Naive B cell (primary cell): ENCODE results near the gene ALDH18A1. TPM values are rescaled to one million over a fixed set of nuclear protein-coding genes. Genes with fewer than 3 reads are reported as not detected.
A peak's percentile ranks its signal among the peaks of the same experiment; 100 is the strongest.
"Not testable (repeated sequence)": the region's sequence is repeated elsewhere in the genome, so short reads cannot be mapped to it uniquely, and the experiment has no call there.

Source experiments
- ATAC-seq, 2 donors: fragments of 150-1000 bp; cut with Tn5 transposase; 2 replicates each; pipeline ENCODE4 v1.10.0; 2021; ENCODE audit warnings: low read depth in 2 of 2, mild to moderate bottlenecking in 2 of 2, moderate library complexity in 2 of 2
- DNase-seq: peaks from one replicate; pipeline ENCODE4 v3.0.0; 2022
- H3K27ac Mint-ChIP-seq, 6 donors: one replicate each; pipeline ENCODE4 v1.8.0; 2020 to 2022; ENCODE audit warnings: mild to moderate bottlenecking in 6 of 6, mixed read lengths in 6 of 6, moderate library complexity in 5 of 6, inconsistent platforms in 2 of 6
- H3K27me3 Mint-ChIP-seq, 3 donors: one replicate each; pipeline ENCODE4 v1.8.0; 2021 to 2022; ENCODE audit warnings: mixed read lengths in 3 of 3, mild to moderate bottlenecking in 1 of 3
- H3K36me3 Mint-ChIP-seq, 2 donors: one replicate each; pipeline ENCODE4 v1.8.0; 2020 to 2022; ENCODE audit warnings: mixed read lengths in 2 of 2, inconsistent platforms in 1 of 2, mild to moderate bottlenecking in 1 of 2
- H3K4me1 Mint-ChIP-seq, 3 donors: one replicate each; pipeline ENCODE4 v1.8.0; 2020 to 2022; ENCODE audit warnings: mixed read lengths in 3 of 3, inconsistent platforms in 1 of 3, mild to moderate bottlenecking in 1 of 3, moderate library complexity in 1 of 3
- H3K4me3 Mint-ChIP-seq, 8 donors: one replicate each; pipeline ENCODE4 v1.8.0; 2020 to 2022; ENCODE audit warnings: mild to moderate bottlenecking in 8 of 8, mixed read lengths in 8 of 8, moderate library complexity in 8 of 8, inconsistent platforms in 2 of 8
- H3K9me3 Mint-ChIP-seq, 7 donors: one replicate each; pipeline ENCODE4 v1.8.0; 2020 to 2022; ENCODE audit warnings: mixed read lengths in 7 of 7, mild to moderate bottlenecking in 5 of 7, inconsistent platforms in 2 of 7, moderate library complexity in 1 of 7
- polyA plus RNA-seq, 6 donors: library from polyadenylated mRNA; unstranded; fragments of 300-500 nt; fragmentation: Illumina TruSeq; gene quantifications; one replicate each; pipeline ENCODE4 v1.2.3, GENCODE V29; 2021; ENCODE audit warnings: low read depth in 6 of 6

The ALDH18A1 gene
- polyA plus RNA-seq, 6 donors from 2014 or later = 32.7 to 61.8 (median 45.5) TPM

DNA sequence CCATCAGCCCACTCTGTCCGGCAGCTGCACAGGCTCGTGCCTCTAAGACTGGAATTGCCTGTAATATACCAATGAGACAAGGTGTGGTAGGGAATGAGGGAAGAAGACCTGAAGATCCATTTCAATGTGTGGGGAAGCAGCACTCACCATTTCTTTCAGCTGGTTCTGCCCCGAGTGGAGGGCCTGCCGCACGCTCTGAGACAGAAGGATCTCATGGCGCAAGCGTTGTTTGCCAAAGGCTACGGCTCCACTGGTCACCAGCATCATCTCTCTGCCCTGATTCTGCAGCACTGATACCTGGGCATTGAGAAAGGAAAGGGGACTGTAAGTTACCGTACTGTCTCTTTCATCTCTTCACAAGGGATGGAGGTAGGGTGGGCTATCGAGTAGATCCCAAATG lies 19.4 kb downstream of the ALDH18A1 start:
- no peaks in the 10 kb centered on the region for H3K4me1 Mint-ChIP-seq
- no peak overlapping the region for H3K4me3 Mint-ChIP-seq
- no peak overlapping the region for H3K27ac Mint-ChIP-seq
- no peaks in the 10 kb centered on the region for H3K27me3 Mint-ChIP-seq
- ATAC-seq = no peak
- DNase-seq = no peak
- H3K36me3 Mint-ChIP-seq = peaks cover 36 to 40% of the 10 kb centered on the region in 2 donors
- H3K9me3 Mint-ChIP-seq = no peaks in the 10 kb centered on the region

DNA sequence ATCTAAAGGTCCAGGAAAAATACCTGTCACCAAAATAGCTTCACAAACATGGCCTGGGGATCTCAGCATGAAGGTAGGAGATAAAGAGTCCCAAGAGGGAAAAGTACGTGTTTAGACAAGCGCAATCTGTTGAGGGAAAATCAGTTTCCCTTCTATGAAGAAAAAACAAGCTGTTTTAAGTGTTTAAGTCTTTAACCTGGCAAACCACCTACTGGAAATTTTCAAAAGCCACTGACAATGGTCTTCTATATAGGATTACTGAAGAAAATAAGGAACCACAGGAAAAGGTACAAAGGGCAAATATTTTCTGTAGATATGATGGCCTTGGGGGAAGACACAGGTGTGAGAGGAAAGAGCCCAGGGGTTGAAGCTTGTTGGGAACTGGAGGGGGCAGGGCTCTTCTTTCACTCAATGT lies 21.2 kb downstream of the ALDH18A1 start:
- Mint-ChIP-seq H3K36me3 (peaks cover 28 to 33% of the 10 kb centered on the region in 2 donors), H3K9me3 (no peaks in the 10 kb centered on the region), H3K27ac (peak overlapping the region in 1 of 6 donors; percentile 53), H3K4me1 (no peaks in the 10 kb centered on the region), H3K27me3 (no peaks in the 10 kb centered on the region), H3K4me3 (no peak overlapping the region)
- ATAC-seq = no peak
- no peak for DNase-seq

DNA sequence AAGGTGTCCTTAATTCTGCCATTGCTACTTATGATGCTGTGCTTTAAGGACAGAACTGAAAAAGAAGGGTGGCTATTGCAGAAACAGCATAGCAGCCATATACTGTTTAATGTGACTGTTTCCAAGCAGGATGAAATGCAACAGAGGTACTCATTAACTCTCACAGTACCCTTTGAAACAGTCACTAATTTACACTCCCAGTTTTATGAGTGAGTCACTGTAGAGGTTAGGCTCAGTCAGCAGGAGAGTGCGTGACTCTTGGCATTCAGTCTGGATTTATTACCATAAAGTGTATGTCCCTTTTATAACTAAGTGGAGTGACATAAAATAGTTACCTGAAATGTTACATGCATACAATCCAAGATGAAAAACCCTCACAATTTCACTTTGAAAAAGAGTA lies 27.7 kb downstream of the ALDH18A1 start:
- H3K27me3 Mint-ChIP-seq = no peaks in the 10 kb centered on the region
- H3K9me3 Mint-ChIP-seq = no peaks in the 10 kb centered on the region
- H3K4me1 Mint-ChIP-seq = no peaks in the 10 kb centered on the region
- DNase-seq (no peak), ATAC-seq (no peak)
- H3K4me3 Mint-ChIP-seq = no peak overlapping the region
- H3K36me3 Mint-ChIP-seq = peaks cover 38 to 40% of the 10 kb centered on the region in 2 donors
- H3K27ac Mint-ChIP-seq = no peak overlapping the region

DNA sequence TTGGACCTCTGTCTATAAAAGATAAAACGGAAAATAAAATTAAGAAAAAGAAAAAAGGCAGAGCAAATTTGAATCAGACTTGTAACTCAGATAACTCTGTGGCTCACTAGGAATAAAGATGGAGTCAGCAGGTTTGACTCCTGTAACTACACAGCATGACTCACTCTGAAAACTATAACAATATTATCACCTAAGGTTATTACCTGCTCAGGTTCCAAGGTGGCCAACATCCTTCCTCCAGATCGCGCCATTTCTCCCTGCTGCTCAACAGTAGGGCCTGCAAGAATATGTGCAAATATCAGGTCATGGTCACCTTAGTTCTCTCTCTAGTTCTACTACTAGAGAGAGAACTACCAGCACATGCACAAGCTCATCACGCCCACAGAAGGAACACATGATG lies 30.0 kb downstream of the ALDH18A1 start:
- ATAC-seq (no peak), DNase-seq (no peak)
- no peak overlapping the region for H3K27ac Mint-ChIP-seq
- peaks cover 25 to 26% of the 10 kb centered on the region in 2 donors for H3K36me3 Mint-ChIP-seq
- H3K9me3 Mint-ChIP-seq = no peaks in the 10 kb centered on the region
- no peak overlapping the region for H3K4me3 Mint-ChIP-seq
- no peaks in the 10 kb centered on the region for H3K27me3 Mint-ChIP-seq
- no peaks in the 10 kb centered on the region for H3K4me1 Mint-ChIP-seq

DNA sequence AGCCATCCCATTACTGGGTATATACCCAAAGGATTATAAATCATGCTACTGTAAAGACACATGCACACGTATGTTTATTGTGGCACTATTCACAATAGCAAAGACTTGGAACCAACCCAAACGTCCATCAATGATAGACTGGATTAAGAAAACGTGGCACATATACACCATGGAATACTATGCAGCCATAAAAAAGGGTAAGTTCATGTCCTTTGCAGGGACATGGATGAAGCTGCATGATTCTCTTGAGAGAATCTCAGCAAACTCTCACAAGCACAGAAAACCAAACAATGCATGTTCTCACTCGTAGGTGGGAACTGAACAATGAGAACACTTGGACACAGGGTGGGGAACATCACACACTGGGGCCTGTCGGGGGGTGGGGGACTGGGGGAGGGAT lies 36.1 kb downstream of the ALDH18A1 start:
- not testable (repeated sequence) for H3K4me3 Mint-ChIP-seq, H3K27ac Mint-ChIP-seq, ATAC-seq, H3K4me1 Mint-ChIP-seq, H3K27me3 Mint-ChIP-seq, H3K9me3 Mint-ChIP-seq, DNase-seq
- H3K36me3 Mint-ChIP-seq = peaks cover 16 to 31% of the 10 kb centered on the region in 2 donors

DNA sequence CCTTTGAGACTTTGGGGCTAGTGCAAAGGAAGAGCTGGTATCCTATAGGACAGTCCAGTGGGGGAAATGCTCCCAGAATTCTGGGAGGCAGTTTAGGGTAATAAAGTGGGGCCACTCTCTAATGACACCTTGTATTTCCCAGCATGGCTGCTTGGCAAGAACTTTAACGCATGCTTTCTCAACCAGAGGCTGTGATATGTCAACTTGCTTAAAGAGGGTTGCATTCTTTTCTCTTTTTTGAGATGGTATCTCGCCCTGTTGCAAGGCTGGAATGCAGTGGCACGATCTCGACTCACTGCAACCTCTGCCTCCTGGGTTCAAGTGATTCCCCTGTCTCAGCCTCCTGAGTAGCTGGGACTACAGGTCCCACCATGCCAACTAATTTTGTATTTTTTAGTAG lies 38.4 kb downstream of the ALDH18A1 start:
- peak overlapping the region in 1 of 6 donors; percentile 93 for H3K27ac Mint-ChIP-seq
- H3K4me3 Mint-ChIP-seq = no peak overlapping the region
- no peak for ATAC-seq
- peaks cover 0 to 3% (median 0%) of the 10 kb centered on the region in 3 donors for H3K4me1 Mint-ChIP-seq
- no peaks in the 10 kb centered on the region for H3K27me3 Mint-ChIP-seq
- peaks cover 34 to 41% of the 10 kb centered on the region in 2 donors for H3K36me3 Mint-ChIP-seq
- peaks cover 0 to 2% (median 0%) of the 10 kb centered on the region in 7 donors for H3K9me3 Mint-ChIP-seq
- DNase-seq = no peak

DNA sequence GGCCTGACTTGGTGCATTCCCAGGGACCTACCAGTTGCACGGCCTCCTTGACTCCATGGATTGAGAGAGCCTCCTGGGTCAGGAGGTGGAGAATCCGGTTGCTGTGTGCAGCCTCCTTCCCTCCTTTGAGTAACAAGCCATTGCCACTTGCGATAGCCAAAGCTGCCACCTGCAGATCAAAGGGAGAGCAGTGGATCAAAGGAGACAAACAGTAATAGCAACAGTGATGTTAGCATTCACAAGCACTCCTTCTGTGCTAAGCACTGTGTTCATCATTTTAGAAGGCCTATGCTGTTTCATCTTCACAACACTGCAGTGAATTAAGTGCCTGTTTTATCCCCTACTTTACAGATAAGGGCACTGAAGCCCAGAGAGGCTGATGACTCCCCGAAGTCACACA lies 40.1 kb downstream of the ALDH18A1 start:
- H3K27ac Mint-ChIP-seq = no peak overlapping the region
- ATAC-seq = no peak
- no peak for DNase-seq

DNA sequence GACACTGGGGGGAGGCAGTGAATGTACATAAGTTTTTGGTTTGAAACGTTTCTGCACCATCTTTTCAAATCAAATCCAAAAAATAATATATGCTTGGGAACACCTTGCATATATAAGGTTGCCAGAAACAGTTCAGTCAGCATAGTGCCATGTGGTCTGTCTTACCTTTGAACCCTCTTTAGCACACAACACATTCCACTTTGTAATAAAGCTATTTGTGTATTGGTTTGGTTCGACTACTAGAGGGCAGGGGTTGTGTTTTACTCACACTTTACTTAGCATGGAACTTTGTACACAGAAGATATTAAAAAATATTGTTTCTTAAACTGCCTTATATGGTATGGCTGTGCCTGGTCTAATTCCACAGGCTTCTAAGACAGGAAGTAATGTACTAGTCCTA lies 43.2 kb downstream of the ALDH18A1 start:
- Mint-ChIP-seq H3K36me3 (peaks cover 42 to 47% of the 10 kb centered on the region in 2 donors), H3K27me3 (no peaks in the 10 kb centered on the region), H3K4me3 (no peak overlapping the region), H3K4me1 (peaks cover 0 to 3% (median 0%) of the 10 kb centered on the region in 3 donors), H3K27ac (peak overlapping the region in 1 of 6 donors; percentile 26), H3K9me3 (no peaks in the 10 kb centered on the region)
- ATAC-seq = no peak
- no peak for DNase-seq

More for the DNA sequence above, 40.1 kb downstream of the ALDH18A1 start:
- peaks cover 42 to 50% of the 10 kb centered on the region in 2 donors for H3K36me3 Mint-ChIP-seq
- no peaks in the 10 kb centered on the region for H3K27me3 Mint-ChIP-seq
- peaks cover 0 to 2% (median 0%) of the 10 kb centered on the region in 7 donors for H3K9me3 Mint-ChIP-seq
- no peak overlapping the region for H3K4me3 Mint-ChIP-seq
- H3K4me1 Mint-ChIP-seq = peaks cover 0 to 3% (median 0%) of the 10 kb centered on the region in 3 donors

DNA sequence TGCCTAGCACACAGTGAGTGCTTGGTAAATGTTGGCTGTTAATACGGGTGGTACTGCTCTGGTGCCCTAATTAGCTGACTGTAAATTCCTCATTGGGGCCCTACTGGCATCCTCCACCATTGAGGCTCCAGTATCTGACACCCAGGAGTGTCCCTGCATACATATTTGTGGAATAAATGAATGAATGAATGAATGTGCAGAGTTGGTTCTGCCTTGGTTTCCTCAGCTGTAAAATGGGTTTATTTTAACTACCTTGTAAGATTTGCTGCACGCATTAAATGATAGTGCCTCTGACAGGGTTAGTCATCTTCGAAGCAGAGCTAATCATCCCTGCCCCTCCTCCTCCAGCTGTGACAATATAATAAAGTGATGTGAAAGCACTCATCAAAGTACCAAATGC lies 45.8 kb downstream of the ALDH18A1 start:
- H3K4me1 Mint-ChIP-seq = no peaks in the 10 kb centered on the region
- H3K4me3 Mint-ChIP-seq = no peak overlapping the region
- H3K27ac Mint-ChIP-seq = no peak overlapping the region
- no peaks in the 10 kb centered on the region for H3K27me3 Mint-ChIP-seq
- DNase-seq = no peak
- H3K9me3 Mint-ChIP-seq = no peaks in the 10 kb centered on the region
- peaks cover 50 to 59% of the 10 kb centered on the region in 2 donors for H3K36me3 Mint-ChIP-seq
- no peak for ATAC-seq

DNA sequence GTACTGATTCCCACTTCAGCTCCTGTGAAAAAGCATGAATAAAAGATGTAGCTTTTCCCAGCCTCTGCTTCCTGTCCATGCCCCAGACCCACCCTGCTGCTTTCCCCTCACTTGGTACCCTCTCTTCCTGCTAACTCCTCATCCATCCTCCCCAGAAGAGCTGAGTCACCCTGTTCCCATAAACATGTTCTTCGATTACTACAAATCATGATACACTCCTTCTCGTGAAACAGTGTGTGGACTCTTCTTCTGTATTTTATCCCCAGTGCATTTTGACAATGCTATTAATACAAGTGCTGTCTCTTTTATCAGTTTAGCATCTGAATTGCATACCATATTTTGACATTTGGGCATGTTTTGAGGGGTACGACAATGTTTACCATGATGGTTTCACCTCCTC lies 49.6 kb downstream of the ALDH18A1 start:
- Mint-ChIP-seq H3K9me3 (no peaks in the 10 kb centered on the region), H3K36me3 (peaks cover 24 to 32% of the 10 kb centered on the region in 2 donors), H3K27ac (peak overlapping the region in 1 of 6 donors; percentile 75), H3K4me3 (no peak overlapping the region), H3K4me1 (no peaks in the 10 kb centered on the region), H3K27me3 (no peaks in the 10 kb centered on the region)
- no peak for DNase-seq
- ATAC-seq = no peak

DNA sequence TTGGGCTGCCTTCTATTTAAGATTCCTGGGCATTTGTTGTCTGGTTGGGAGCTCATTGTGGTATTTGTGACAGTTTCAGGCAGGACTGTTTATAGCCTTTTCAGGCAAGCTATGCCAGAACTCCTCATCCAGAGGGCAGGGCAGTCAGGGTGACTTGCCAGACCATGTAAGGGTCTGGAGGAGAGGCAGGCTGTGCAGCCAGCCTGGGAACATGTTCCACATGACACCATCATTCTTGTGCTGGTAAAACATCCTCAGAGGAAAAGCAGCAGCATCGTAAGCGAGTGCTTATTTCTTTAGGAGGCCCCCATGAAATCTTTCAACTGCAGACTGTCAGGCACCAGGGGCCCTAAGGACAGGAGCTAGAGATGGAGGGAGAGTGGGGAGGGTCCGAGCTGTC lies 51.3 kb downstream of the ALDH18A1 start:
- Mint-ChIP-seq H3K9me3 (no peaks in the 10 kb centered on the region), H3K4me1 (peaks cover 0 to 3% (median 0%) of the 10 kb centered on the region in 3 donors), H3K4me3 (no peak overlapping the region), H3K27me3 (no peaks in the 10 kb centered on the region), H3K27ac (peak overlapping the region in 1 of 6 donors; percentile 80), H3K36me3 (peaks cover 24 to 25% of the 10 kb centered on the region in 2 donors)
- ATAC-seq = no peak
- no peak for DNase-seq

DNA sequence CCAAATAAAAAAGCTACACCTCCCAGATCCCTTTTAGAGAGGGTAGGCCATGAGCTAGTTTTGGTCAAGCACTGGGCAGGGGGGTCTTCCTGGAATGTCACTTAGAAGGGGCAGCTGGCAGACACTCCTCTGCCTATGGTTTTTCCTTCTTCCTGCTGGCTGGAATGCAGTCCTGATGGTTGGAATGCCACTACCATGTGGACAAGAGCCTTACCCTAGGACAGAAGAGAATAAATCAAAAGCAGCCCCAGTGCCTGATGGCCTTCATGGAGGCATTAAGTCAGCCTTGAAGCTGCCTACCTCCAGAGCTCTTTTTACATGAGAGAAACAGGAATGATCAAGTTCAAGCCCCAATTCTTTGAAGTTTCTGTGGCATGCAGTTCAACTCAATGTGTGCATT lies 51.9 kb downstream of the ALDH18A1 start:
- no peak overlapping the region for H3K4me3 Mint-ChIP-seq
- peak overlapping the region in 2 of 6 donors; percentile 4 to 45 for H3K27ac Mint-ChIP-seq
- H3K27me3 Mint-ChIP-seq = peaks cover 0 to 4% (median 0%) of the 10 kb centered on the region in 3 donors
- ATAC-seq = no peak
- H3K4me1 Mint-ChIP-seq = peaks cover 0 to 3% (median 0%) of the 10 kb centered on the region in 3 donors
- H3K36me3 Mint-ChIP-seq = peaks cover 24 to 25% of the 10 kb centered on the region in 2 donors
- H3K9me3 Mint-ChIP-seq = no peaks in the 10 kb centered on the region
- no peak for DNase-seq

DNA sequence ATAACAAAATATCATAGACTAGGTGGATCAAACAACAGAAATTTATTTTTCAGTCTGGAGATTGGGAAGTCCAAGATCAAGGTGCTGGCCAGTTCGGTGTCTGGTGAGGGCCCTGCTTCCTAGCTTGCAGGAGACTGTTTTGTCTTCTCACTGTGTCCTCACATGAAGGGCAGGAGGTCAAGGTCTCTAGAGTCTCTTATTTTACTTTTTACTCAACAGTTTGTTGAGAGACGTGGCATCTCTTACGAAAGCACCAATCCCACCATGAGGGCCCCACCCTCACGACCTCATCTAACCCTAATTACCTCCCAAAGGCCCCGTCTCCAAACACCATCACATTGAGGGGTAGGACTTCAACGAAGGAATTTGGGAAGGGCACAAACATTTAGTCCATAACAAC lies 54.1 kb downstream of the ALDH18A1 start:
- Mint-ChIP-seq H3K27ac (peak overlapping the region in 1 of 6 donors; percentile 32), H3K9me3 (no peaks in the 10 kb centered on the region), H3K4me1 (peaks cover 0 to 3% (median 0%) of the 10 kb centered on the region in 3 donors), H3K27me3 (peaks cover 0 to 5% (median 3%) of the 10 kb centered on the region in 3 donors), H3K4me3 (no peak overlapping the region), H3K36me3 (peaks cover 14 to 18% of the 10 kb centered on the region in 2 donors)
- DNase-seq (no peak), ATAC-seq (no peak)

DNA sequence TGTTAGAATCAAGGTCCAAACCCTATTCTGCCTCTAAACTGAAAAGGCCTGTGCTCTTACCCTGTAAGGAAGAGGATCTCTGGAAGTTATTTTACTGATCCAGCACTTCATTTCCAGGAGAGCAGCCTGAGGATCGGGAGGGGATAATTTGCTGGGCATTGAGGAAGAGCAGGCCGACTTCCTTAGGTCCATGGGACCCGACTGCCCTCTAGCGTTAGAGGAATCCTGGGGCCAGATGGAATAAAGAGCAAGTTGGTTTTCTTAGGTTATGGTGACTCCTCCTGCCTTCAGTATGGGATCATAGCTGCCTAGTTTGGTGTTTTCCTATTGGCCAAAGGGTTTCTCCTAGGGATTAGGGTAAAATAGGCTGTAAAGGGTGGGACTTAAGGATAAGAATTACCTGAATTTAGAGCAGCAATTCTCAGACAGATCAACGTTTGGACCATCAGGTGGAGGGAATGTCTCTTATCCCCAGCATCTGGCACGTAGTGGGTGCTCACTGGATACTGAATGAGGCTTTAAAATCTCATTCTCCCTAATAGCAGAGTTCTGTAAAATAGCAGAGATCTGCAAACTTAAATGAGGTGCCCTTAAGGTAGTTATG lies 55.3 kb downstream of the ALDH18A1 start:
- H3K9me3 Mint-ChIP-seq = no peaks in the 10 kb centered on the region
- no peak overlapping the region for H3K4me3 Mint-ChIP-seq
- H3K4me1 Mint-ChIP-seq = peaks cover 0 to 3% (median 0%) of the 10 kb centered on the region in 3 donors
- H3K36me3 Mint-ChIP-seq = peaks cover 8 to 10% of the 10 kb centered on the region in 2 donors
- no peak overlapping the region for H3K27ac Mint-ChIP-seq
- DNase-seq (peak; percentile 30), ATAC-seq (peak in 1 of 2 donors; percentile 33)
- peaks cover 4 to 13% (median 5%) of the 10 kb centered on the region in 3 donors for H3K27me3 Mint-ChIP-seq
